NCI-H2196 (cell line): Measurements from ENCODE around the gene SEC14L1.
"Not testable (repeated sequence)": the region's sequence is repeated elsewhere in the genome, so short reads cannot be mapped to it uniquely, and the experiment has no call there.

Source experiments
- DNase-seq: peaks from one replicate; lab custom pipeline; 2025; ENCODE audit not compliant: unreplicated experiment; lab: John Stamatoyannopoulos, UW

The SEC14L1 gene

DNA sequence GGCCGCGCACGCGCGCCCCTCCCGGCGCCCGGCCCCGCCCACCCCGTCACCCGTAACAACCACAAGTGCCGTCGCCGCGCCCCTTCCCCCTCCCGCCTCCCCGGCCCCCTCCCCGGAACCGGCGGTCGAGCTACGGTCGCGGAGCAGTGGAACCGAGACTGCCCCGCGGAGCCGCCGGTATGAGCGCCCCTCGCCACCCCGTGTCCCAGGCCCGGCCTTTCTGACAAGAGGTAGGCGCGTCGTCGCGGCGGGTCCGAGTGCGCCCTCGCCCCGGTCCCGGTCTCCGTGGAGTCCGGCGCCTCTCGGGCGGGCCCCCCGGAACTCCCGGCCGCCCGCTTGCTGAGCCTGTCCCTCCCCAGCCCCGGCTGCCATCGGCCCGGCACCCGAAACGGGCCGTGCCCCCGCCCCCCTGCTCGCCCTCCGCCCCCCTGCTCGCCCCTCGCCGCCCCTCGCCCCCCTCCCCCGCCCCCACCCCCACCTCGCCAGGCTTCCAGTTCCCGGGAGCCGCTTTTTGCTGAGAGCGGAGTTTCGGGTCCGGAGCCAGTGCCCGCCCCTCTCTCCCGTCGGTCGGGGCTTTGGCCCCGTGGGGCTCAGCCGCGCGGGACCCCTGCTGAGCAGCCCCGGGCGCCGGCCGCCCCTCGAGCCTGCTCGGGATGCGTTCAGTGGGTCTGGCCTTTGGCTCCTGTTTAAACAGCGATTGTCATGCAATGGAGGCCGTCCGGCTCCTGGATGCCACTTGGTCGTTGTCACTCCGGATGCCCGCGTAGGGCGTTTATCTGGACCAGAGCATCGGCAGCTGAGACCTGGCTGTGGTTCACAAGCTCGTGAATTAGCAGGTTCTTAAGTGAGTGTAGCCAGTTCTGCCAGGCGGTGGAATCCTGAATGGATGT is at the start of gene SEC14L1:
TSS of gene SEC14L1 (plus strand) at position 92 of the 890 bp plus-strand sequence. CDS start 2,628 bp downstream, outside the sequence.
- DNase-seq, result peak; percentile 33

DNA sequence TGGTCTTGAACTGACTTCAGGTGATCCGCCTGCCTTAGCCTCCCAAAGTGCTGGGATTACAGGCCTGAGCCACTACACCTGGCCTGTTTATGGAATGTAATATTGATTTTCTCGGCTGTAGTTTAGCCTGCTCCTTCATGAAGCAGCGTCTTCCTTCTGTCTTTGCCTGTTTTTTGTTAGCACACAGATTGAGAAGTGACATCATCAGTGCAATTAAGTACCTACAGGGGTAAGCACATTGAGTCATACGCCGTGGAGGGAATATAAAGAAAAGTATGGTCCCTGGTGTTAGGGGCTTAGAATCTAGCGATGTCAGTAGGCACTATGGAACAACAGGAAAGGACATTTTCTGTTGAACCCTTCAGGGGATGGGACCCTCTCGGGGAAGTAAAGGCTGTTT is 48.7 kb upstream of the SEC14L1 start:
- DNase-seq, result no peak

DNA sequence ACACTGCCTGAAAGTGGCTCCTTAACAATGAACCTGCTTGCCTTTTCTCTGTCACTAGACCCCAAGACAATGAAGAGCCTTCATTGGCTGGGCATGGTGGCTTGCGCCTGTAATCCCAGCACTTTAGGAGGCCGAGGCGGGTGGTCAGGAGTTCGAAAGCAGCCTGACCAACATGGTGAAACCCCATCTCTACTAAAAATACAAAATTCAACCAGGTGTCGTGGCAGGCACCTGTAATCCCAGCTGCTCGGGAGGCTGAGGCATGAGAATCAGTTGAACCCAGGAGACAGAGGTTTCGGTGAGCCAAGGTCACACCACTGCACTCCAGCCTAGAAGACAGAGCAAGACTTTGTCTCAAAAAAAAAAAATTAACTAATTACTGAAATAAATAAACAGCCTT is 45.3 kb upstream of the SEC14L1 start:
- no peak for DNase-seq

DNA sequence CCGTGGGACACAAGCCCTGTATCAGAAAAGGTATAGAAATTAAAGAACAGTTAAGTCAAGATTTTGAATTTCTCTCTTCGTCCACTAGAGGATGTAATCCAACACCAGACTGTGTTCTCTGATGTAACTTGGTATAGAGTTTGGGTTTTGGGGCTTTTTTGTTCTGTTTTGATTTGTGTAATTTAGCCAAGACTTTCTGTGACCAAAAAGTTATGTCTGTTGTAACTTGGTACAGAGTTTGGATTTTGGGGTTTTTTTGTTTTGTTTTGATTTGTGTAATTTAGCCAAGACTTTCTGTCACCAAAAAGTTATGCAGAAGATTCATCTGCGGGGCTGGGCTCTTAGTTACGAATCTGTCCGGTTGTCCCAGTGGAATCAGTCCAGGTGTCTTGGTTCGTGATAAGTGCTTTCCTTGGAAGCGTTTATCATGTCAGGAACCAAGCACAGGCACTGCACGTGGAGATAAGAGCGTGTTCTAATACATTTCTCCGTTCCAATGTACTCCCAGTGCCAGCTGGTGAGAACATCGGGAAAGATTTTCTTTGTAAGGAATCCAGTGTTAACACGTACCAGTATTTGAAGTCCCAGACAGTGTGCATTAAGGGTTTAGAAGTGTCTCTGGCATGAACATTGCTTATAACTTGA is 44.1 kb upstream of the SEC14L1 start:
- DNase-seq, result peak; percentile 39

DNA sequence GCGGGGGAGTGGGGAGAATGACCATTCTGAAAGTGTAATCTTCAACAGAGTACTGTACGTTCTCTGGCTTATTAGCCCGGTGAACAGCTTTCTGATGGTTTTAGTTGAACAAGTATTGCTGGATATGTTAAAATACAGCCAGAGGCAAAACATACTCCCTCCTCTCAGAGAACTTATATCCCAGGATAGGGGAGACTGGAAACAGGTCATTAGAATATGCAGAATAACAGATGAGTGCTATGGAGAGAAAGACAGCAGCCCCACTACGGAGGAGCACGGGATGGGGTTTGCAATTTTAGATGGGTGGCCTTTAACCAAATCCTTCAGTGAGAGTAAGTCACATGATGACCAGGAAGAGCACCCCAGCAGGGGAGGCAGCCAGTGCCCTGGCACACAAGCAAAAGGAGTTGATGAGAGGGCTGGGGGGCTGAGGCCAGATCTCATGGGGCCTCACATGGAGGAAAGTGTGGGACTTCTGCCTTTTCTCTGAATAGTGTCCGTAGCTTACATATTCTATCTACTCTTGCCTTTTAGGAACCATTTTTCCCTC is 43.1 kb upstream of the SEC14L1 start:
- DNase-seq, result no peak

DNA sequence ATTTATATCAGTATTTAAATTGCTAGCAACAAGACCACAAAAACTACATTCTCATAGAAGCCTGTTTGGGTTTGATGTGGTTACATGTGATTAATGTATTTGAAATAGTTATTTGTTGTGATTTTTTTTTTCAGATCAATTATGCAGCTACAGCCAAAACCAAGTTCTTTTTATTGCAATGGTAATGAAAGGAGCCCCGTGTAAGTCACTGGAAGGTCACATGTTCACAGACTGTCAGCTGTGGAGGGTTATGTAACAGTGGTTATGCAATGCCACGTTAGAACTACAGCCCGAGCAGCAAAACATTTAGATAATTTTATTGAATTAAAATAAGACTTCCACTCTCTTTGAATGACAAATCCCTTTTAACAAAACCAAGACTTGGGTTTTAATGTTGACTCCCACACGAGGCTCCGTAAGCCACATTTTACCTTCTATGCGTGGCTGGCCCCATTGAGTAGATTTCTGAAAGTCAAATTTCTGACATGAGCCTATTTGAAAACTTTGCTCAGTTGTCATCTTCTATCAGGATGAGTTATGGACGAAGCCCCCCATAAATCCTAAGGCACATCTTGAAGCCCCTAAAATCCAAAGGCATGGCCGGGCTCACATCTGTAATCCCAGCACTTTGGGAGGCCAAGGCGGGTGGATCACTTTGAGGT is 41.8 kb upstream of the SEC14L1 start:
- no peak for DNase-seq

DNA sequence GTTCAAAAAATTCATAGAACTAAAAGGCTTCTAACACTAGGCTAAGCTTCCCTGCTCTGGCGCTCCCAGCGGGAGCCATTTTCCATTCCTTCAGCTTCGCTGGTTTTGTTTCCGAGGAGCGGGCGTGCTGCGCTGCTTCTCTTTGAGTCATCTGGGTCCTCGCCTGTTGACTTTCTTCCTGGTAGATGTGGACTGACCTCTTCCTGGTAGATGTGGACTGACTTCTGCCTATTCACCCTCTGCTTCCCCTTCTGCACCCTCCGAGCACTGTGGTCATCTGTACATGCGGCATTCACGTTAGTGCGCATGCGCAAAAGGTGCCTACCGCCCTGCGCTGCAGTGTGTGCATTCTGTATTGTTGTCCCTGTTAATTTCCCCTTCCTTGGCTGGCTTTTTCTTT is 40.8 kb upstream of the SEC14L1 start:
- no peak for DNase-seq

DNA sequence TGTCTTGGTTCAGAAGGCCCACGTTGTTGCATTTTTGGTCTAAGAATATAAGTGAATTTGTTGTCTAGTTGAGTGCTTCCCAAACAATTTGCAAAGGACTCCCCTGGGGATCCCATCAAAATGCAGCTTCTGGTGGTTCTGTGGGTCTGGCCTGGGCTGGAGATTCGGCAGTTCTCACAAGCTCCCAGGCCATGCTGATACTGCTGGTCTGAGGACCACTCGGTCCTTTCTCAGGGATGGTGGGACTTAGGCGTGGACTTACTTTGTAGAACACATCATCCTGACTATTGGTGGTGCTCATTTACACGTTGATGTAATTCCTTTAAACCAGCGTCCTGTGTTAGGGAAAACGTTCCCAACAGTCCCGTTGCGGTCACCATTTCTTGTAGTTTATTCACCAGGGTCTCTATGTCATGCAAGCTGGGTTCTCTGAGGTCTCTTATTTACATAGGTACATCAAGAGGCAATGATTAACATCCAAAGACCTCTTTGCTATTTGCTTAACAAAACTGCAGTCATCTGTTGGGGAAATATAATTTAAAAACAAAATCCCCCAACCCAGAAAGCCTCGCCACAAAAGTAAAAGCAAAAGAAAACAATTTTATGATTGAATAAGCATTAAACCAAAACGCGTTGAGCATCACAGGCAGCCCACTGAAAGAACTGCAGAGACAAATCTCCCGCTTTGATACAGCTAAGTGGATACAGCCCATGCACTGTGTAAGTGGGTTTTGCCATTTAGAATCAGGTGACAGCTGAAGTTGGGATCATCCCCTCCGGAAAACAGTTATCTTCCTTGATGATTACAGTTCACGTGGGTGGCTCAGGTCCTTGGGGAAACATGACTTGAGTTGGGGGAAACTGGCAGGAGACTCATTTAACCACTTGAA is 39.0 kb upstream of the SEC14L1 start:
- DNase-seq, result no peak

DNA sequence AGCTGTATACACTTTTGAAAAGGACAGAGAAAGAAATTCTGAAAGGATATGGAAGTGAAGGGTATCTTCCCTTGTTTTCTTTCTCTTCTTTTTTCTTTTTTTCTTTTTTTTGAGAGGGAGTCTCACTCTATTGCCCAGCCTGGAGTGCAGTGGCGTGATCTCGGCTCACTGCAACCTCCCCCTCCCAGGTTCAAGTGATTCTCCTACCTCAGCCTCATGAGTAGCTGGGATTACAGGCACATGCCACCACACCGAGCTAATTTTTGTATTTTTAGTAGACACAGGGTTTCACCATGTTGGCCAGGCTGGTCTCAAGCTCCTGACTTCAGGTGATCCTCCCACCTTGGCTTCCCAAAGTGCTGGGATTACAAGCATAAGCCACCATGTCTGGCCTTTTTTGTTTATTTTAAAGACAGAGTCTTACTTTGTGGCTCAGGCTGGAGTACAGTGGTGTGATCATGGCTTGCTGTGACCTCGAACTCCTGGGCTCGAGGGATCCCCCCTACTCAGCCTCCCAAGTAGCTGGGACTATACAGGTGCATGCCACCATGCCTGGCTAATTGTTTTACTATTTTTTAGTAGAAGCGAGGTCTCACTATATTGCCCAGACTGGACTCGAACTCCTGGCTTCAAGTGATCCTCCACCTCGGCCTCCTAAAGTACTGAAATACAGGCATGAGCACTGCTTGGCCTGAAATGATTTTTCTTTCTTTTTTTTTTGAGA is 38.2 kb upstream of the SEC14L1 start:
- DNase-seq, result not testable (repeated sequence)

DNA sequence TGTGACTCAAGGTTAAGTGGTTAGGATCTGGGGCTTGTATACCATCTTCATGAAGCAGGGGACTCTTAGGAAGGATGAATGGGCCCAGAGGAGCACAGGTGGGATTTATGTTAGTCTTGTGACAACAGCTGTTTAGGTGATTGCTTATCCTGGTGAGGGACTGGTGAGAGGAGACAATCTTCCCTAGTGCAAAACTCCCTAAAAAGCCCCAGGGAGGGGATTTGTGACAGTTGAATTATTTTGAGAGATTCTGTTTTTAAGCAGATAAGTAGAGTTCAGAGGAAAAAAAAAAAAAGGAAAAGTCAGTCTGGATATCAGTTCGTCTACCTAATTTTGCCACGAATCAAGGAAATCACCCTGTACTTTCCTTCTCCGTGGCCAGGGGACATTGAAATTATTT is 35.1 kb upstream of the SEC14L1 start:
- no peak for DNase-seq

DNA sequence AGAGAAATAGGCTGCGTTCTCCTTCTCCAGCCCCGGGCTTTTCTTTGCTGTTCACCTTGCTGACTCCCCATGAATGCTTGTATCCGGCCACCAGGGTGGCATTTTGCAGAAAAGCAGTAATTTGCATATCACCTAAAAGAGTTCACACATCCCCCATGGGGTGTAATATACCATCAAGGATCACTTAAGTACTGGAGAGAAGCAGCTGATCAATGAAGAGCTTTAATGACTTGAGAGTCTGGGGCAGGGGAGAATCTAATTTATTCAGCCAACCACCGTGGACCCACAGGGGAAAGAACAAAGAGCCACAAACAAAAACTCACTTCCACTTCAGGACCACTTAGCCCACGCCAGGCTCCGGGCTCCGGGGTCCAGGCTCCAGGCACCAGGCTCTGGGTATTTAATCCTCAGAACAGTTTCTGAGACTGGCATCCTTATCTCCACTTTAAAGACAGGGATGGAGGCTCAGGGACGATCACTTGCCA is 33.9 kb upstream of the SEC14L1 start:
- DNase-seq, result no peak

DNA sequence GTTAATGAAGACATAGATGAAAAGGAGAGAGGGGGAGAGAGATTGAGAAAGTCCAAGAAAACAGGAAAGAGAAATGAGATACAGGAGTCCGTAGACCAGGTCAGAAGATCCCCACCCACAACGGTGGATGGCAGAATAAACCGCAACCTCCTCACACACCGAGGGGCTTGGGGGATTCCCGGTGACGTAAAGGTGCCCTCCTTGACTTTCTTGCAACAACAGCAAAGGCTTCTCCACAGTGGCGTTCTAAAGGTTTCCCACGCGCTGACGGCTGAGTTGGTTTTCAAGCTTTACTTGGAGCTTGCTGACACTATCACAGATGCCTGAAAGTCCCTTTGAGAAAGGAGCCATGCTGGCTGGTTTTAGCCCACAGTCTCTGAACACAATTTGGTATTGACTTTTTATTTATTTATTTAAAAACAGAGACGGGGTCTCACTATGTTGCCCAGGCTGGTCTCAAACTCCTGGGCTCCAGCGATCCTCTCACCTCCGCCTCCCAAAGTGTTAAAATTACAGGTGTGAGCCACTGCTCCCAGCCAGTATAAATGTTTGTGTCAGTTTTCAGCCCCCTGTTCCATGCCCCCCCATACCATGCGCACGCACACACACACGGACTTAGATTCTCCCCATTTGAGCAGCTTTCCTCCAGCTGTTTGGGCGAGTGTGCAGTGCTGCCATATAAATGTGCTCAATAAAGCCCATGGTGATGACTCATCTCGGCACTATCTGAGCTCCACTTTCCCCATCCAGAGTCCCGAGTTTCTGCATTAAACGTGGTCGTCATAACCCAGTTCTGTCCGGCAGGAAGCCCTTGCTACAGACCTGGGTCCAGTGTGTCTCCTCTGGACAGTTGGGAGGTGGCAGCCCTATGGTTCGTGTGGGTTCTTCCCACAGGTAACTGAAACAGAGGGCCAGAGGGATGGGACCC is 33.0 kb upstream of the SEC14L1 start:
- DNase-seq, result no peak

DNA sequence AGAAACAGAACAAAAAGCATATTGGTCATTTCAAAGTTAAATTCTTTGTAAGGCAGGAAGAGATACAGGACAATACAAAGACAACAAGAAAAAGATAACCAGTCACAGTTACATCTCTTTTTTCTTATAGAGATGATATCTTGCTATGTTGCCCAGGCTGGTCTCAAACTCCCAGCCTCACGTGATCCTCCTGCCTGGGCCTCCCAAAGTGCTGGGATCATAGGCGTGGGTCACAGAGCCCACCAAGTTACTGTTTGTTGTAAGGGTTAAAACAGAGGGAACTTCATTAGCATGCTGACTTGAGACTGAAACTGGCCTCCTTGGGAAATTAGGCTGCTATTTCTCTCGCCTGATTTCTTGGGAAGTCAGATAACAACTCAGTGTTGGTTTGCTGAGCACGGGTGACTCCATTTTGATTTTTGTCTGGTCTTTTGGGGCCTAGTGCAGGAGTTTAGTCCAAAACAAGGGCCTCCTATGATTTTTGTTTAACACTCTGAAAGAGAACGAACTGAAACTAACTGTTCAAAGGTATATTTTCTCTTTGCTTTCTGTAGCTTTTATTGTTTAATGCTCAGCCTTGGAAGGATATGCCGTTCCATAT is 31.5 kb upstream of the SEC14L1 start:
- no peak for DNase-seq

DNA sequence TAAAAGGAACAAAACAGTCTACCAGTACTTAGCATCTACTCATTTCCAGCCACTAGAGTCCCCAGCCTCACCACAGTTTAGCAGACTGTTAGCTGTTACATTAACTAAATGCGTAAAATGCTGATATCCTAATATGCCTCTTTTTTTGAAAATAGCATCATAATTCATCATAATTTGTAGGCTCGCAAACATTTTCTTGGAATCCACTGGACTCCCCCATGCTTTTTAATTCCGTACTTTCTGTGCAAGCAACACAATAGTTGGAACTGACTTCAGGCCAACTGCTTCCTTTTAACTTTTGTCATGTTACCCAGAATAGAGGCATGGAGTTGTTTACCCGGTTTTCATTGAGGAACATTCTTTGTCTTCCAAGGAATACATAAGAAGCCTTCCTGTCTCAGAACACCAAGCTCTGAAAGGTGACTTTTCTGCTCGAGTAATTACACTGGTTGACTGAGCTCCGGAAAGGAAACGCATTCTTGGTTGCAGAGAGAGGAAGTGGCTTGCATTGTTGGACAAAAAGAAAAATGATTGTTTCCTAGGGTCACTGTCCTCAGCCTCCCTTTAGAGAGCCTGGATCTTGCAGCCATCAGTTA is 30.9 kb upstream of the SEC14L1 start:
- DNase-seq, result no peak

DNA sequence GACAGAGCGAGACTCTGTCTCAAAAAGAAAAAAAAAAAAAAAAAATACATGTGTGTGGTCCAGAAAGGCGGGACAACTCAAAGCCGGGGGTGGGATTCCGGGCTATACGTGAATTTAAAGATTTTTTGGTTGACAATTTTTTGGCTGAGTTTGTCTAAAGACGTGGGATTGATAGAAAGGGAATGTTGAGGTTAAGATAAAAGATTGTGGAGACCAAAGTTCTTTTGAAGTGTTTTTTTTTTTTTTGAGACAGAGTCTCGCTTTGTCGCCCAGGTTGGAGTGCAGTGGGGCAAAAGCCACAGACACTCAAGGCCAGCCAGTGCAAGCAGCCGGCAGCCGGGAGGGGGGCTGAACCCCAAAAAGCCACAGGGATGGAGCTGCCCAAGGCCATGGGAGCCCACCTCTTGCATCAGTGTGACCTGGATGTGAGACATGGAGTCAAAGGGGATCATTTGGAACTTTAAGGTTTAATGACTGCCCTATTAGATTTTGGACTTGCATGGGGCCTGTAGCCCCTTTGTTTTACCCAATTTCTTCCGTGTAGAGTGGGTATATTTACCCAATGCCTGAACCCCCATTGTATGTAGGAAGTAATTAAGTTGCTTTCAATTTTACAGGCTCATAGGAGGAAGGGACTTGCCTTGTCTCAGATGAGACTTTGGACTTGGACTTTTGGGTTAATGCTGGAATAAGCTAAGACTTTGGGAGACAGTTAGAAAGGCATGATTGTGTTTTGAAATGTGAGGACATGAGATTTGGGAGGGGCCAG is 29.4 kb upstream of the SEC14L1 start:
- not testable (repeated sequence) for DNase-seq

DNA sequence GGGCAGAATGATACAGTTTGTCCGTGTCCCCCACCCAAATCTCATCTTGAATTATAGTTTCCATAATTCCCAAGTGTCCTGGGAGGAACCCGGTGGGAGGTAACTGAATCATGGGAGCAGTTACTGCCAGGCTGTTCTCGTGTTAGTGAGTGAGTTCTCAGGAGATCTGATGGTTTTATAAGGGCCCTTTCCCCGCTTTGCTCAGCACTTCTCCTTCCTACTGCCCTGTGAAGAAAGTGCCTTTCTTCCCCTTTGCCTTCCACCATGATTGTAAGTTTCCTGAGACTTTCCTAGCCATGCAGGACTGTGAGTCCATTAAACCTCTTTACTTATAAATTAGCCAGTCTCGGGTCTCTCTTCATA is 28.9 kb upstream of the SEC14L1 start:
- no peak for DNase-seq

DNA sequence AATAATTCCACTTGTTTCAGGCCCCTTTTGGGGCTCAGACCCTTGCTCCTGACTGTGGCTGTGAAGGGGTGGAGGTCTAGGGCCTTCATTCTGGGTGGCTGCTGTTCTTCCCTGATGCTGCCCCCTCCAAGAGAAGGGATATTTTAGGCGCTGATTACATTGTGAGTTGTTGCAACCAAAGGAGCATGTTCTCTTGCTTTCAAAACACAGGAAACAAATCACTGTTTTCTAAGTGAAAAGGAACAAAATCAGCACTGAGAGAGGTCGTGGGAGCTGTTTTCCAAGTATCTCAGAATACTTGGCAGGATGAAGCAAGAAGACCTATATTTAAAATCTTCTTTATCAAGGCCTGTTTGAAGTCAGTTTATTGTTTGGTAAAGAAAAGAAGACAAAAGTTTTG is 25.3 kb upstream of the SEC14L1 start:
- no peak for DNase-seq
